Transverse colon (tissue), 3 donors: ENCODE data around the gene ABCB11.

ENCODE experiments used
- CTCF ChIP-seq, 5 experiments: fragments of 200-600 bp in 3 of 5; fragments of 450-650 bp in 2 of 5; sonication (generic) in 3 of 5; IDR thresholded peaks; 1 replicate in 2 of 5; 2 replicates in 3 of 5; pipeline ENCODE4 v1.5.1; 2016 to 2017; ENCODE audit warnings: antibody characterized with exemption in 5 of 5, inconsistent platforms in 3 of 5, mild to moderate bottlenecking in 2 of 5, moderate library complexity in 1 of 5
- EP300 ChIP-seq: sonication (generic); formaldehyde crosslinking; IDR thresholded peaks from one replicate; pipeline ENCODE4 v1.6.1; 2017; ENCODE audit warnings: antibody characterized with exemption, low read depth

- no peak for TF ChIP-seq CTCF (IDR thresholded peaks at IDR 0.05)
- TF ChIP-seq EP300: no peak
Measured at GRCh38 chr2:169066897-169067296, 35.8 kb upstream of the ABCB11 start.
